SK-N-MC (cell line): ENCODE measurements around the gene CALN1.

Source experiments
- EZH2 ChIP-seq: fragments of 200-600 bp; sonication (generic); IDR thresholded peaks from one replicate; pipeline ENCODE4 v1.6.1; 2017; ENCODE audit warnings: antibody characterized with exemption
- FOXP2 ChIP-seq: optimal IDR thresholded peaks from 2 replicates; pipeline ENCODE3; 2011; ENCODE audit warnings: mild to moderate bottlenecking, moderate library complexity; ENCODE audit not compliant: insufficient read depth; ENCODE audit errors: extremely low read length, control extremely low read depth
- POLR2AphosphoS5 ChIP-seq: IDR thresholded peaks from 2 replicates; pipeline ENCODE4 v1.6.1; 2012; ENCODE audit warnings: mild to moderate bottlenecking, low read depth, low read length, borderline replicate concordance

GRCh38 chr7:71829515-71829914, 582.6 kb downstream of the CALN1 start:
- no peak for TF ChIP-seq EZH2
- TF ChIP-seq POLR2AphosphoS5, result no peak
- TF ChIP-seq FOXP2, result no peak
